ENCODE data around the gene ZNF668.
A peak's percentile ranks its signal among the peaks of the same experiment; 100 is the strongest.

Gene ZNF668

GRCh38 chr16:31080756-31081419 is 6.8 kb upstream of the ZNF668 start:
- DNase-seq: no peak

- DNase-seq: no peak
Measured at GRCh38 chr16:31080035-31080629, 6.1 kb upstream of the ZNF668 start.

- no peak for DNase-seq
Measured at GRCh38 chr16:31079342-31079944, 5.4 kb upstream of the ZNF668 start.

- DNase-seq: no peak
Measured at GRCh38 chr16:31078597-31079341, 4.7 kb upstream of the ZNF668 start.

GRCh38 chr16:31077592-31078396 is 3.8 kb upstream of the ZNF668 start:
- DNase-seq: no peak

GRCh38 chr16:31077024-31077423 is 3.0 kb upstream of the ZNF668 start:
- DNase-seq: no peak

GRCh38 chr16:31076319-31076718 is 2.3 kb upstream of the ZNF668 start:
- no peak for DNase-seq

- no peak for DNase-seq
Measured at GRCh38 chr16:31074814-31075183, 759 bp upstream of the ZNF668 start.

GRCh38 chr16:31073142-31073969 is 684 bp downstream of the ZNF668 start:
- peak; percentile 93 for DNase-seq

- DNase-seq: no peak
Measured at GRCh38 chr16:31072540-31073141, 1.4 kb downstream of the ZNF668 start.

GRCh38 chr16:31071861-31072260 is 2.2 kb downstream of the ZNF668 start:
- DNase-seq: no peak

- DNase-seq: no peak
Measured at GRCh38 chr16:31067342-31067741, 6.7 kb downstream of the ZNF668 start.

- no peak for DNase-seq
Measured at GRCh38 chr16:31064882-31065461, 9.1 kb downstream of the ZNF668 start.

GRCh38 chr16:31063843-31064611 is 10.0 kb downstream of the ZNF668 start:
- no peak for DNase-seq

- DNase-seq: no peak
Measured at GRCh38 chr16:31063495-31063842, 10.6 kb downstream of the ZNF668 start.

GRCh38 chr16:31061813-31062440 is 12.1 kb downstream of the ZNF668 start:
- no peak for DNase-seq

GRCh38 chr16:31061126-31061812 is 12.8 kb downstream of the ZNF668 start:
- no peak for DNase-seq

GRCh38 chr16:31055613-31056012 is 18.4 kb downstream of the ZNF668 start:
- no peak for DNase-seq

- DNase-seq: no peak
Measured at GRCh38 chr16:31052114-31052513, 21.9 kb downstream of the ZNF668 start.

Data from NCI-H510A (cell line).